ENCODE results near the gene THPO. TPM values are rescaled to one million over a fixed set of nuclear protein-coding genes. Genes with fewer than 3 reads are reported as not detected.
"Not testable (repeated sequence)": the region's sequence is repeated elsewhere in the genome, so short reads cannot be mapped to it uniquely, and the experiment has no call there.

THPO gene
- polyA plus RNA-seq, 3 donors = not detected

- Histone ChIP-seq H3K4me3 (replicated peaks in 1 of 3; ENCODE audit: low read depth in 2 of 3, low read length in 3 of 3) (no peak overlapping the region), H3K9me3 (replicated peaks in 1 of 2; ENCODE audit: control insufficient read depth in 1 of 2, insufficient read depth in 1 of 2, low read length in 2 of 2) (no peaks in the 10 kb centered on the region), H3K4me2 (replicated peaks; ENCODE audit: extremely low read depth, low read length, poor library complexity, severe bottlenecking) (no peak overlapping the region), H3K36me3 (replicated peaks in 1 of 2; ENCODE audit: control insufficient read depth in 1 of 2, insufficient read depth in 2 of 2, low read length in 2 of 2) (peaks cover 29 to 44% of the 10 kb centered on the region in 2 donors), H3K79me2 (ENCODE audit: insufficient read depth, low read length) (peaks cover 17% of the 10 kb centered on the region), H3K27ac (ENCODE audit: low read depth in 1 of 2, low read length in 2 of 2) (no peak overlapping the region), H3K9ac (ENCODE audit: insufficient read depth, low read length, poor library complexity, severe bottlenecking) (no peak overlapping the region), H4K20me1 (ENCODE audit: insufficient read depth, low read length) (peaks cover 43% of the 10 kb centered on the region), H3K27me3 (ENCODE audit: control insufficient read depth in 2 of 2, insufficient read depth in 2 of 2, low read length in 2 of 2) (peaks cover 0 to 4% of the 10 kb centered on the region in 2 donors), H2AFZ (ENCODE audit: insufficient read depth, low read depth, low read length, poor library complexity, severe bottlenecking) (no peak overlapping the region), H3K4me1 (ENCODE audit: control insufficient read depth in 1 of 2, insufficient read depth in 2 of 2, low read length in 2 of 2) (peaks cover 22 to 32% of the 10 kb centered on the region in 2 donors)
- WGBS (ENCODE audit: insufficient coverage) = no CpG with 5 or more reads among the region's 7 CpGs
- peaks cover 1 to 12% (median 10%) of the 10 kb centered on the region in 3 donors for H3K27me3 Mint-ChIP-seq (ENCODE audit: low read depth in 3 of 3)
- no peak for DNase-seq
- peaks cover 0 to 1% (median 0%) of the 10 kb centered on the region in 7 donors for H3K9me3 Mint-ChIP-seq
- peaks cover 63 to 69% of the 10 kb centered on the region in 2 donors for H3K36me3 Mint-ChIP-seq
- H3K4me3 Mint-ChIP-seq = no peak overlapping the region
- H3K27ac Mint-ChIP-seq = peak overlapping the region in 1 of 7 donors; percentile 7
- intact Hi-C loops (cut with micrococcal nuclease) = no loop called here
- H3K4me1 Mint-ChIP-seq = peaks cover 36% of the 10 kb centered on the region
- no peak for TF ChIP-seq CTCF (IDR thresholded peaks at IDR 0.05)
Observed at GRCh38 chr3:184341925-184342324, 36.1 kb downstream of the THPO start.

- H3K4me2 ChIP-seq (replicated peaks; ENCODE audit: extremely low read depth, low read length, poor library complexity, severe bottlenecking); H3K4me3 Mint-ChIP-seq; H2AFZ ChIP-seq (ENCODE audit: insufficient read depth, low read depth, low read length, poor library complexity, severe bottlenecking); DNase-seq; intact Hi-C loops (cut with micrococcal nuclease); H3K27me3 ChIP-seq (ENCODE audit: control insufficient read depth in 2 of 2, insufficient read depth in 2 of 2, low read length in 2 of 2); H3K4me3 ChIP-seq (replicated peaks in 1 of 3; ENCODE audit: low read depth in 2 of 3, low read length in 3 of 3); H3K27ac ChIP-seq (ENCODE audit: low read depth in 1 of 2, low read length in 2 of 2); H3K9me3 Mint-ChIP-seq; H3K27ac Mint-ChIP-seq; H3K9ac ChIP-seq (ENCODE audit: insufficient read depth, low read length, poor library complexity, severe bottlenecking); H3K9me3 ChIP-seq (replicated peaks in 1 of 2; ENCODE audit: control insufficient read depth in 1 of 2, insufficient read depth in 1 of 2, low read length in 2 of 2): not testable (repeated sequence)
- H3K36me3 ChIP-seq (replicated peaks in 1 of 2; ENCODE audit: control insufficient read depth in 1 of 2, insufficient read depth in 2 of 2, low read length in 2 of 2) = peaks cover 33 to 41% of the 10 kb centered on the region in 2 donors
- 100% methylated on average over 16 of the region's 19 CpGs for WGBS (ENCODE audit: insufficient coverage)
- peaks cover 44% of the 10 kb centered on the region for H4K20me1 ChIP-seq (ENCODE audit: insufficient read depth, low read length)
- Mint-ChIP-seq H3K4me1 (peaks cover 42% of the 10 kb centered on the region), H3K36me3 (peaks cover 56 to 58% of the 10 kb centered on the region in 2 donors), H3K27me3 (ENCODE audit: low read depth in 3 of 3) (peaks cover 1 to 12% (median 10%) of the 10 kb centered on the region in 3 donors)
- H3K79me2 ChIP-seq (ENCODE audit: insufficient read depth, low read length) = peaks cover 22% of the 10 kb centered on the region
- H3K4me1 ChIP-seq (ENCODE audit: control insufficient read depth in 1 of 2, insufficient read depth in 2 of 2, low read length in 2 of 2) = peaks cover 36 to 44% of the 10 kb centered on the region in 2 donors
Observed at GRCh38 chr3:184339451-184340135, 38.4 kb downstream of the THPO start.
